ENCODE data around the gene ARL5C.
A peak's percentile ranks its signal among the peaks of the same experiment; 100 is the strongest.
"Not testable (repeated sequence)": the region's sequence is repeated elsewhere in the genome, so short reads cannot be mapped to it uniquely, and the experiment has no call there.

ARL5C gene

GRCh38 chr17:39141294-39141693 is 24.7 kb downstream of the ARL5C start:
- no peak for DNase-seq (ENCODE audit: low spot score)

- no peak for DNase-seq (ENCODE audit: low spot score)
Measured at GRCh38 chr17:39139561-39139960, 26.4 kb downstream of the ARL5C start.

GRCh38 chr17:39139161-39139511 is 26.8 kb downstream of the ARL5C start:
- DNase-seq (ENCODE audit: low spot score): peak; percentile 85

- DNase-seq (ENCODE audit: low spot score): peak; percentile 19
Measured at GRCh38 chr17:39138431-39139160, 27.4 kb downstream of the ARL5C start.

- no peak for DNase-seq (ENCODE audit: low spot score)
Measured at GRCh38 chr17:39134878-39135277, 31.1 kb downstream of the ARL5C start.

- DNase-seq (ENCODE audit: low spot score): no peak
Measured at GRCh38 chr17:39132192-39132610, 33.8 kb downstream of the ARL5C start.

- DNase-seq (ENCODE audit: low spot score): no peak
Measured at GRCh38 chr17:39131616-39132015, 34.3 kb downstream of the ARL5C start.

- no peak for DNase-seq (ENCODE audit: low spot score)
Measured at GRCh38 chr17:39130205-39130604, 35.8 kb downstream of the ARL5C start.

GRCh38 chr17:39129544-39129943 is 36.4 kb downstream of the ARL5C start:
- DNase-seq (ENCODE audit: low spot score): not testable (repeated sequence)

- DNase-seq (ENCODE audit: low spot score): no peak
Measured at GRCh38 chr17:39126436-39126835, 39.5 kb downstream of the ARL5C start.

GRCh38 chr17:39125143-39125875 is 40.7 kb downstream of the ARL5C start:
- no peak for DNase-seq (ENCODE audit: low spot score)

GRCh38 chr17:39123627-39124026 is 42.3 kb downstream of the ARL5C start:
- DNase-seq (ENCODE audit: low spot score): no peak

- DNase-seq (ENCODE audit: low spot score): no peak
Measured at GRCh38 chr17:39122991-39123390, 43.0 kb downstream of the ARL5C start.

- not testable (repeated sequence) for DNase-seq (ENCODE audit: low spot score)
Measured at GRCh38 chr17:39121919-39122318, 44.0 kb downstream of the ARL5C start.

- DNase-seq (ENCODE audit: low spot score): no peak
Measured at GRCh38 chr17:39118674-39119419, 47.1 kb downstream of the ARL5C start.

GRCh38 chr17:39116224-39116623 is 49.7 kb downstream of the ARL5C start:
- no peak for DNase-seq (ENCODE audit: low spot score)

GRCh38 chr17:39115135-39115534 is 50.8 kb downstream of the ARL5C start:
- DNase-seq (ENCODE audit: low spot score): no peak

- DNase-seq (ENCODE audit: low spot score): no peak
Measured at GRCh38 chr17:39114723-39115122, 51.2 kb downstream of the ARL5C start.

GRCh38 chr17:39113871-39114270 is 52.1 kb downstream of the ARL5C start:
- DNase-seq (ENCODE audit: low spot score): no peak

- no peak for DNase-seq (ENCODE audit: low spot score)
Measured at GRCh38 chr17:39110435-39111136, 55.4 kb downstream of the ARL5C start.

GRCh38 chr17:39108461-39109375 is 57.2 kb downstream of the ARL5C start:
- DNase-seq (ENCODE audit: low spot score): no peak

Data from SW480 (cell line).